Liver (tissue), 3 donors: ENCODE measurements around the gene ASPG.

Experiments
- EGR1 ChIP-seq, 2 donors: IDR thresholded peaks; 2 replicates each; pipeline ENCODE4 v1.6.1; 2016 to 2018; ENCODE audit warnings: antibody characterized with exemption in 2 of 2, low read depth in 2 of 2
- FOXA1 ChIP-seq: IDR thresholded peaks from 2 replicates; pipeline ENCODE4 v1.6.1; 2016; ENCODE audit warnings: antibody characterized with exemption
- GABPA ChIP-seq, 2 donors: IDR thresholded peaks in 1 of 2; conservative IDR thresholded peaks in 1 of 2; 2 replicates each; pipeline ENCODE4 v1.6.1; 2016; ENCODE audit warnings: antibody characterized with exemption in 2 of 2, mild to moderate bottlenecking in 1 of 2, moderate library complexity in 1 of 2
- HNF4A ChIP-seq, 2 donors: conservative IDR thresholded peaks; 2 replicates each; pipeline ENCODE4 v1.6.1; 2016; ENCODE audit warnings: antibody characterized with exemption in 2 of 2, mild to moderate bottlenecking in 2 of 2
- JUND ChIP-seq, 2 donors: IDR thresholded peaks; 2 replicates each; pipeline ENCODE4 v1.6.1; 2016; ENCODE audit warnings: antibody characterized with exemption in 2 of 2
- RAD21 ChIP-seq, 2 donors: IDR thresholded peaks; 2 replicates each; pipeline ENCODE4 v1.6.1; 2016; ENCODE audit warnings: antibody characterized with exemption in 2 of 2, mild to moderate bottlenecking in 2 of 2
- RXRA ChIP-seq, 2 donors: IDR thresholded peaks; 2 replicates each; pipeline ENCODE4 v1.6.1; 2017 to 2018; ENCODE audit warnings: antibody characterized with exemption in 2 of 2, mild to moderate bottlenecking in 1 of 2
- SP1 ChIP-seq: IDR thresholded peaks from 2 replicates; pipeline ENCODE4 v1.6.1; 2018; ENCODE audit warnings: antibody characterized with exemption, mild to moderate bottlenecking
- TAF1 ChIP-seq: conservative IDR thresholded peaks from 2 replicates; pipeline ENCODE4 v1.6.1; 2016; ENCODE audit warnings: antibody characterized with exemption, mild to moderate bottlenecking
- YY1 ChIP-seq: IDR thresholded peaks from 2 replicates; pipeline ENCODE4 v1.6.1; 2016; ENCODE audit warnings: antibody characterized with exemption, mild to moderate bottlenecking
- TF ChIP-seq, protein P1 (sequence below): fragments of 150-350 bp; IDR thresholded peaks from 2 replicates; pipeline ENCODE4 v1.5.1; 2017; ENCODE audit warnings: improper control_type of control experiment, low read depth, low read length; ENCODE audit not compliant: missing input control
- TF ChIP-seq, protein P2 (sequence below): IDR thresholded peaks from 2 replicates; pipeline ENCODE4 v1.6.1; 2016; ENCODE audit warnings: antibody characterized with exemption, mild to moderate bottlenecking
- TF ChIP-seq, protein P3 (sequence below): IDR thresholded peaks from 2 replicates; pipeline ENCODE4 v1.6.1; 2016; ENCODE audit warnings: antibody characterized with exemption
- TF ChIP-seq, protein P4 (sequence below): IDR thresholded peaks from 2 replicates; pipeline ENCODE4 v1.6.1; 2016; ENCODE audit warnings: antibody characterized with exemption
- donor health status: healthy.
- donor health status: healthy.

DNA sequence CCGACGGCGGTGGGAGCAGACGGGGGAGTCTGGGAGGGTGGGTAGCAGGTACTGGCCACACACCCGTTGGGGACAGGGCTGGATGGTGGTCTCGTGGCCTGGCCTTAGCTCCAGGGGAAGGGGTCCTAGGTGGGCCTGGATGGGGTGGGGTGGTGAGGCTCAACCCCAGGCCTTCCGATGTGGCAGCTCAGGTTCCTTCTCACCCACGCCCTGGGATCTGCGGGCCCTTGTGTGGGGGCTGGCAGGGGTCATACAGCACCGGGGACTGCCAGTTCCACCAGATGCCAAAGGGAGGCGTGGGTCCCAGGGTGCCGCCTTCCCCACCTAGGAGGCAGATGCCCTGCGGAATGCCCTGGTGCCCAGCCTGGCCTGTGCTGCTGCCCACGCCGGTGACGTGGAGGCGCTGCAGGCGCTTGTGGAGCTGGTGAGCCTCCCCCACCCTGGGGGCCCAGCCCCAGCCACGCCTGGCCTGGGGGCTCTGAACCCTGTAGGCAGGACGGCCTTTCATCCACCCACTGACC is 21.0 kb downstream of the ASPG start:
- TF ChIP-seq, protein P1, sequence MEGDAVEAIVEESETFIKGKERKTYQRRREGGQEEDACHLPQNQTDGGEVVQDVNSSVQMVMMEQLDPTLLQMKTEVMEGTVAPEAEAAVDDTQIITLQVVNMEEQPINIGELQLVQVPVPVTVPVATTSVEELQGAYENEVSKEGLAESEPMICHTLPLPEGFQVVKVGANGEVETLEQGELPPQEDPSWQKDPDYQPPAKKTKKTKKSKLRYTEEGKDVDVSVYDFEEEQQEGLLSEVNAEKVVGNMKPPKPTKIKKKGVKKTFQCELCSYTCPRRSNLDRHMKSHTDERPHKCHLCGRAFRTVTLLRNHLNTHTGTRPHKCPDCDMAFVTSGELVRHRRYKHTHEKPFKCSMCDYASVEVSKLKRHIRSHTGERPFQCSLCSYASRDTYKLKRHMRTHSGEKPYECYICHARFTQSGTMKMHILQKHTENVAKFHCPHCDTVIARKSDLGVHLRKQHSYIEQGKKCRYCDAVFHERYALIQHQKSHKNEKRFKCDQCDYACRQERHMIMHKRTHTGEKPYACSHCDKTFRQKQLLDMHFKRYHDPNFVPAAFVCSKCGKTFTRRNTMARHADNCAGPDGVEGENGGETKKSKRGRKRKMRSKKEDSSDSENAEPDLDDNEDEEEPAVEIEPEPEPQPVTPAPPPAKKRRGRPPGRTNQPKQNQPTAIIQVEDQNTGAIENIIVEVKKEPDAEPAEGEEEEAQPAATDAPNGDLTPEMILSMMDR: no peak
- TF ChIP-seq JUND (IDR thresholded peaks at IDR 0.05): no peak
- no peak for TF ChIP-seq TAF1
- no peak for TF ChIP-seq SP1
- TF ChIP-seq, protein P2, sequence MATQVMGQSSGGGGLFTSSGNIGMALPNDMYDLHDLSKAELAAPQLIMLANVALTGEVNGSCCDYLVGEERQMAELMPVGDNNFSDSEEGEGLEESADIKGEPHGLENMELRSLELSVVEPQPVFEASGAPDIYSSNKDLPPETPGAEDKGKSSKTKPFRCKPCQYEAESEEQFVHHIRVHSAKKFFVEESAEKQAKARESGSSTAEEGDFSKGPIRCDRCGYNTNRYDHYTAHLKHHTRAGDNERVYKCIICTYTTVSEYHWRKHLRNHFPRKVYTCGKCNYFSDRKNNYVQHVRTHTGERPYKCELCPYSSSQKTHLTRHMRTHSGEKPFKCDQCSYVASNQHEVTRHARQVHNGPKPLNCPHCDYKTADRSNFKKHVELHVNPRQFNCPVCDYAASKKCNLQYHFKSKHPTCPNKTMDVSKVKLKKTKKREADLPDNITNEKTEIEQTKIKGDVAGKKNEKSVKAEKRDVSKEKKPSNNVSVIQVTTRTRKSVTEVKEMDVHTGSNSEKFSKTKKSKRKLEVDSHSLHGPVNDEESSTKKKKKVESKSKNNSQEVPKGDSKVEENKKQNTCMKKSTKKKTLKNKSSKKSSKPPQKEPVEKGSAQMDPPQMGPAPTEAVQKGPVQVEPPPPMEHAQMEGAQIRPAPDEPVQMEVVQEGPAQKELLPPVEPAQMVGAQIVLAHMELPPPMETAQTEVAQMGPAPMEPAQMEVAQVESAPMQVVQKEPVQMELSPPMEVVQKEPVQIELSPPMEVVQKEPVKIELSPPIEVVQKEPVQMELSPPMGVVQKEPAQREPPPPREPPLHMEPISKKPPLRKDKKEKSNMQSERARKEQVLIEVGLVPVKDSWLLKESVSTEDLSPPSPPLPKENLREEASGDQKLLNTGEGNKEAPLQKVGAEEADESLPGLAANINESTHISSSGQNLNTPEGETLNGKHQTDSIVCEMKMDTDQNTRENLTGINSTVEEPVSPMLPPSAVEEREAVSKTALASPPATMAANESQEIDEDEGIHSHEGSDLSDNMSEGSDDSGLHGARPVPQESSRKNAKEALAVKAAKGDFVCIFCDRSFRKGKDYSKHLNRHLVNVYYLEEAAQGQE: no peak
- no peak for TF ChIP-seq RAD21 (IDR thresholded peaks at IDR 0.05)
- TF ChIP-seq, protein P3, sequence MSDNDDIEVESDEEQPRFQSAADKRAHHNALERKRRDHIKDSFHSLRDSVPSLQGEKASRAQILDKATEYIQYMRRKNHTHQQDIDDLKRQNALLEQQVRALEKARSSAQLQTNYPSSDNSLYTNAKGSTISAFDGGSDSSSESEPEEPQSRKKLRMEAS: no peak
- no peak for TF ChIP-seq YY1
- TF ChIP-seq, protein P4, sequence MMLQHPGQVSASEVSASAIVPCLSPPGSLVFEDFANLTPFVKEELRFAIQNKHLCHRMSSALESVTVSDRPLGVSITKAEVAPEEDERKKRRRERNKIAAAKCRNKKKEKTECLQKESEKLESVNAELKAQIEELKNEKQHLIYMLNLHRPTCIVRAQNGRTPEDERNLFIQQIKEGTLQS: no peak
- no peak for TF ChIP-seq RXRA (IDR thresholded peaks at IDR 0.05)
- TF ChIP-seq FOXA1: no peak
- TF ChIP-seq GABPA (IDR thresholded peaks at IDR 0.05 in 1 of 2, conservative IDR thresholded peaks at IDR 0.05 in 1 of 2): no peak
- no peak for TF ChIP-seq HNF4A (conservative IDR thresholded peaks at IDR 0.05)
- no peak for TF ChIP-seq EGR1 (IDR thresholded peaks at IDR 0.05; ENCODE audit: low read depth in 2 of 2)
